T-cell (primary cell): ENCODE results near the gene PRR23E. TPM values are rescaled to one million over a fixed set of nuclear protein-coding genes. Genes with fewer than 3 reads are reported as not detected.

ENCODE experiments used
- ATAC-seq, 4 experiments: fragments of 200-7000 bp in 3 of 4; fragments of 150-1000 bp in 1 of 4; cut with Tn5 transposase; replicated peaks in 1 of 4; 1 replicate in 3 of 4; 2 replicates in 1 of 4; pipeline ENCODE4 v1.10.0; 2021; ENCODE audit warnings: moderate library complexity in 3 of 4, mild to moderate bottlenecking in 2 of 4, moderate number of reproducible peaks in 1 of 4
- CTCF ChIA-PET, 2 donors: fragments of 300-600 bp; sonication (Branson Sonifier 250); formaldehyde crosslinking; loops; one replicate each; lab custom pipeline; 2022; ENCODE audit warnings: antibody characterized with exemption in 2 of 2; lab: Charles Lee
- POLR2A ChIA-PET, 2 donors: fragments of 300-600 bp; sonication (Branson Sonifier 250); formaldehyde crosslinking; loops; one replicate each; lab custom pipeline; 2022; ENCODE audit warnings: antibody characterized with exemption in 2 of 2; lab: Charles Lee
- DNase-seq, 35 experiments: peaks; one replicate each; pipeline versions ENCODE4 v3.0.0 to v3.0.0-alpha.2; 2013 to 2023
- H3K27ac ChIP-seq: one replicate; pipeline ENCODE4 v1.5.1; 2013; ENCODE audit warnings: low read length
- H3K27me3 ChIP-seq, 2 experiments: replicated peaks in 1 of 2; 1 replicate in 1 of 2; 2 replicates in 1 of 2; pipeline versions ENCODE4 v1.6.1 to v1.7.0; 2013; ENCODE audit warnings: low read length in 1 of 2, mixed read lengths in 1 of 2; ENCODE audit not compliant: control insufficient read depth in 2 of 2, insufficient read depth in 2 of 2; ENCODE audit errors: extremely low read depth in 1 of 2
- H3K36me3 ChIP-seq, 2 donors: 1 replicate in 1 of 2; 2 replicates in 1 of 2; pipeline versions ENCODE4 v1.6.1 to v1.7.0; 2013; ENCODE audit warnings: low read length in 1 of 2; ENCODE audit not compliant: control insufficient read depth in 2 of 2, insufficient read depth in 1 of 2; ENCODE audit errors: extremely low read depth in 1 of 2
- H3K4me1 ChIP-seq, 2 experiments: 1 replicate in 1 of 2; 2 replicates in 1 of 2; pipeline versions ENCODE4 v1.6.1 to v1.7.0; 2013; ENCODE audit warnings: low read length in 2 of 2, mixed read lengths in 1 of 2; ENCODE audit not compliant: insufficient read depth in 2 of 2, control insufficient read depth in 1 of 2; ENCODE audit errors: extremely low read depth in 1 of 2
- H3K4me3 ChIP-seq, 2 donors: 1 replicate in 1 of 2; 2 replicates in 1 of 2; pipeline versions ENCODE4 v1.5.1 to v1.7.0; 2013; ENCODE audit warnings: mild to moderate bottlenecking in 2 of 2, low read length in 1 of 2, moderate library complexity in 1 of 2; ENCODE audit not compliant: control insufficient read depth in 1 of 2; ENCODE audit errors: extremely low read depth in 1 of 2
- H3K9me3 ChIP-seq: 2 replicates; pipeline ENCODE4 v1.7.0; 2013
- H3K27ac Mint-ChIP-seq, 2 donors: one replicate each; pipeline ENCODE4 v1.8.0; 2020 to 2021; ENCODE audit warnings: mild to moderate bottlenecking in 2 of 2, mixed read lengths in 2 of 2
- H3K27me3 Mint-ChIP-seq, 2 donors: one replicate each; pipeline ENCODE4 v1.8.0; 2021 to 2022; ENCODE audit warnings: mixed read lengths in 2 of 2
- H3K36me3 Mint-ChIP-seq: one replicate; pipeline ENCODE4 v1.8.0; 2021; ENCODE audit warnings: mixed read lengths
- H3K4me1 Mint-ChIP-seq, 3 donors: one replicate each; pipeline ENCODE4 v1.8.0; 2020 to 2022; ENCODE audit warnings: mixed read lengths in 3 of 3, mild to moderate bottlenecking in 1 of 3
- H3K4me3 Mint-ChIP-seq, 3 donors: one replicate each; pipeline ENCODE4 v1.8.0; 2020 to 2022; ENCODE audit warnings: mild to moderate bottlenecking in 3 of 3, mixed read lengths in 3 of 3, moderate library complexity in 3 of 3
- H3K9me3 Mint-ChIP-seq, 3 donors: one replicate each; pipeline ENCODE4 v1.8.0; 2020 to 2022; ENCODE audit warnings: mixed read lengths in 3 of 3
- WGBS: methylation state at CpG from one replicate; pipeline ENCODE4 v1.1.5; 2013; ENCODE audit warnings: missing lambda C conversion rate; ENCODE audit not compliant: insufficient coverage; 5-methylcytosine and 5-hydroxymethylcytosine counted together
- total RNA-seq, 35 experiments: library from RNA in 6 of 35; stranded (reverse) in 6 of 35; fragments of 120-200 nt in 1 of 35; gene quantifications; one replicate each; pipeline versions ENCODE4 v1.2.1 to v1.2.4 and lab custom pipeline; 2013 to 2026

The PRR23E gene
- total RNA-seq, 5 donors from 2014 or later (not counting 1 experiment from before 2014, with no cell fraction given) = not detected

DNA sequence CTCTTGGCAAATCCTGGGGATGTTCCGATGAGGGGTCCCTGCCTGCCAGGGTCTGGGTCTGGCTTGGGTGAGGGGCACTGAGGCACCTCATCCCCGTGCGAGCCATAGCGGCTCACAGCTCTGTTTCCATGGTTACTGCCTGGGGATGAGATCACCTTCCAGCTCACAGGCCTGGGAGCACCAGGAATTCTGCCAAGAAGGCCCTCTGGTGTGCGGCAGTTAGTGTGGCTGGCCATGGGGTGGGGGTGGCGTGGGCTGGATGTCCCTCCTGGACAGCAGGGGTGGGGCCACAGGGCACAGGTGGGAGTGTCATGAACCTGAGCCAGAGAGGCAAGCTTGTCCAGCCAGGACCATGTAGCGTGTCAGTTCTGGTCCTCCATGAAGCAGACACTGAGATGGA is 22.1 kb upstream of the PRR23E start:
- no peak overlapping the region for H3K4me3 ChIP-seq
- no peaks in the 10 kb centered on the region for H3K9me3 ChIP-seq
- ChIA-PET CTCF (no interaction called here), POLR2A (no interaction called here)
- Mint-ChIP-seq H3K4me1 (no peaks in the 10 kb centered on the region), H3K4me3 (no peak overlapping the region), H3K27me3 (peaks cover 31 to 42% of the 10 kb centered on the region in 2 donors), H3K9me3 (no peaks in the 10 kb centered on the region), H3K27ac (no peak overlapping the region), H3K36me3 (no peaks in the 10 kb centered on the region)
- 66% methylated on average over 7 of the region's 7 CpGs for WGBS
- peaks cover 0 to 55% of the 10 kb centered on the region in 2 experiments for H3K27me3 ChIP-seq
- H3K36me3 ChIP-seq = no peaks in the 10 kb centered on the region
- ATAC-seq (no peak), DNase-seq (peak in 1 of 35 experiments; percentile 5)
- H3K4me1 ChIP-seq = no peaks in the 10 kb centered on the region
- H3K27ac ChIP-seq = no peak overlapping the region

DNA sequence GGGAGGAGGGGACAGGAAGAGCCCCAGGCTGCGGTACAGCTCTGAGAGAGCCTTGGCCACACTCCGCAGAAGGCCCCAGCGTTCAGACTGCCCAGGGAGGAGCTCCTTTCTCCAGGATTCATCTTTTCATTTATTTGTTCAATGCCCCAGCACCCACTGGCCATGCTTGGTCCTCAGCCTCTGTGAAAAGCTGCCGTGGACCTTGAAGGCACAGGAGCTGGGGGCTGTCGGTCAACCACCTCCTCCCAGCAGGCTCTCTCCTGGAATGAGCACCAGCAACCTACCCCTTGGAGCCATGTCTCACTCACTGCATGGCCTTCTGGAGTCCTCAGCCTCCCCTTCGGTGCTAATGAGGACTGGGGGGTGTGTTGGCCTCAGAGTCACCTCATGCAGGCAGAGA is 21.6 kb upstream of the PRR23E start:
- peaks cover 28 to 42% of the 10 kb centered on the region in 2 donors for H3K27me3 Mint-ChIP-seq
- POLR2A ChIA-PET = no interaction called here

DNA sequence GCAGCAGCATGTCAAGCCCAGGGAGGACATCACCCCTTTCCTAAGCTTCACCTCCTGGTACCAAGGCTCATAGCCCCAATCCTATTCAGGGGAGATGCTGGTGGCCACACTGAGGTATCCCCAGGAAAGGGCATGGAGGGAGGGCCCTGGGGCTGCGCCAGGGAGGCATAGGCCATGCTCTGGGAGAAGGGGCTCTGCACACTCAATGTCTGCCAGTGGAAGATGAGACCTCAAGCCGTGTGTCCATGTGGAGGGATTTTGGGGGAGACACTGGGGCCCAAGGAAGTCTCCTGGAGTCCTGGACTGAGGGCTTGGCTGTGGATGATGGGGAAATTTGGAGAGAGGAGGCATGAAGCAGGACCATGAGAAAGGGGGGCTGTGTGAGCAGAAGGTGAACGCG is 21.2 kb upstream of the PRR23E start:
- Histone ChIP-seq H3K4me1 (no peaks in the 10 kb centered on the region), H3K4me3 (no peak overlapping the region), H3K36me3 (no peaks in the 10 kb centered on the region), H3K27ac (no peak overlapping the region), H3K9me3 (no peaks in the 10 kb centered on the region), H3K27me3 (peaks cover 0 to 52% of the 10 kb centered on the region in 2 experiments)
- Mint-ChIP-seq H3K27ac (no peak overlapping the region), H3K27me3 (peaks cover 28 to 42% of the 10 kb centered on the region in 2 donors), H3K4me3 (no peak overlapping the region), H3K36me3 (no peaks in the 10 kb centered on the region), H3K9me3 (no peaks in the 10 kb centered on the region), H3K4me1 (no peaks in the 10 kb centered on the region)
- POLR2A ChIA-PET = no interaction called here
- 55% methylated on average over 2 of the region's 4 CpGs for WGBS
- ATAC-seq (no peak), DNase-seq (peak in 1 of 35 experiments; percentile 3)
- CTCF ChIA-PET = no interaction called here

More for the DNA sequence above, 21.6 kb upstream of the PRR23E start:
- Histone ChIP-seq H3K4me1 (no peaks in the 10 kb centered on the region), H3K27ac (no peak overlapping the region), H3K9me3 (no peaks in the 10 kb centered on the region), H3K4me3 (no peak overlapping the region), H3K36me3 (no peaks in the 10 kb centered on the region), H3K27me3 (peaks cover 0 to 55% of the 10 kb centered on the region in 2 experiments)
- ATAC-seq (no peak), DNase-seq (no peak)
- CTCF ChIA-PET = no interaction called here
- Mint-ChIP-seq H3K9me3 (no peaks in the 10 kb centered on the region), H3K4me3 (no peak overlapping the region), H3K36me3 (no peaks in the 10 kb centered on the region), H3K4me1 (no peaks in the 10 kb centered on the region), H3K27ac (no peak overlapping the region)
- 43% methylated on average over 3 of the region's 6 CpGs for WGBS

DNA sequence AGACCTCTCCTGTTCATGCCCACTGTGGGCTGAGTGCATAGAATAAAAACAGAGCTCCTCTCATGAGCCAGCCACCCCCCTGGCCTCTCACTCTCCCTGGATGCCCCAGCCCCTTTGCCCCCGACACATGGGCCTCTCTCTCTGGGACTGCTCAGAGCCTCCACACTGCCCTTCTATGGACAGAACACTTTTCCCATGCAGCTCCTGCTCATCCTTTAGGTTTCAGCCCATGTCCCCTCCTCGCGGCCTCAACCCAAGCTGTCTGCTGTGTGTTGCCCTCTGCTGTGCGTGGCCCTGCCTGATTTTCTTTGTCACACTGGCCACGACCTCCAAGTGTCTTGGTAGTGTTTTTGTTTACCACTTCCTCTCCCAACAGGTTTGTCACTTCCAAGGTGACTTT is 20.7 kb upstream of the PRR23E start:
- Mint-ChIP-seq H3K27ac (no peak overlapping the region), H3K36me3 (no peaks in the 10 kb centered on the region), H3K9me3 (no peaks in the 10 kb centered on the region), H3K4me1 (no peaks in the 10 kb centered on the region), H3K27me3 (peaks cover 28 to 42% of the 10 kb centered on the region in 2 donors), H3K4me3 (no peak overlapping the region)
- ATAC-seq (no peak), DNase-seq (no peak)
- ChIA-PET CTCF (no interaction called here), POLR2A (no interaction called here)
- Histone ChIP-seq H3K27ac (no peak overlapping the region), H3K9me3 (no peaks in the 10 kb centered on the region), H3K27me3 (peaks cover 0 to 50% of the 10 kb centered on the region in 2 experiments), H3K36me3 (no peaks in the 10 kb centered on the region), H3K4me1 (no peaks in the 10 kb centered on the region), H3K4me3 (no peak overlapping the region)
- WGBS = 92% methylated on average over 3 of the region's 5 CpGs

DNA sequence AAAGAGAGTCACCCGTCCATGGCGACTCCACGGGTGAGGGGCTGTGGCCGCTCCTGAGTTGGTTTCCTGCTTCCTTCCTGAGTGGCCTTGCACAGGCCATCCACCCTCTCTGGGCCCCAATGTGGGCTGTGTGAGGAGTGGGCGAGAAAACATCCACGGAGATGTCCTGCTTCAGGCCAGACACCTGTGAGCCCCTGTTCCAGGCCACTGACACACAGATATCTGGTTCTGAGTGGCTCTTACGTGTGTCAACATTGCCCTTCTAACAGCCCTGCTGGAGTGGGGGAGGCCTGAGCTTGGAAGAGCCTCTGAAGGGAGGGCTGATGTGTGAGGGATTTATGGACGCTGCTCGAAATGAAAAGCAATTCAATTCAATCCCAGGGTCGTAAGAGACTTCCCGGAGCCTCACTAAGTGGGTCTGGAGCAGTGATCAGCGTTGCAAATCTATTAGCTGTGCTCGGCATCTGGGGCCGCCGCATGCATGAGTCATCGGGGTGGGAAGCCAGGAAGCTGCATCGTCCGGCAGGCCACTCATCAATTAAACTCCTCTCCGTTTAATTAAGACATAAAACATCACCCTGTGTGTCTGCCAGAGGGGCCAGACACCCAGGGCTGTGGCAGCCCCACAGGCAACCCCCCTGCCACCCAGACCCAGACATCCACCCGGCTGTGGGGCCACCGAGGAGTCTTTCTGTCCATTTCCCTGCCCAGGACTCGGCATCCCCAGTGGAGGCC is 20.0 kb upstream of the PRR23E start:
- Histone ChIP-seq H3K36me3 (no peaks in the 10 kb centered on the region), H3K27me3 (peaks cover 0 to 43% of the 10 kb centered on the region in 2 experiments), H3K27ac (no peak overlapping the region), H3K4me1 (no peaks in the 10 kb centered on the region), H3K9me3 (no peaks in the 10 kb centered on the region), H3K4me3 (no peak overlapping the region)
- ChIA-PET POLR2A (no interaction called here), CTCF (no interaction called here)
- Mint-ChIP-seq H3K9me3 (peaks cover 0 to 2% (median 2%) of the 10 kb centered on the region in 3 donors), H3K4me3 (no peak overlapping the region), H3K27me3 (peaks cover 28 to 44% of the 10 kb centered on the region in 2 donors), H3K4me1 (no peaks in the 10 kb centered on the region), H3K36me3 (no peaks in the 10 kb centered on the region), H3K27ac (no peak overlapping the region)
- WGBS = 19% methylated on average over 20 of the region's 22 CpGs
- ATAC-seq (no peak), DNase-seq (peak in 1 of 35 experiments; percentile 5)

DNA sequence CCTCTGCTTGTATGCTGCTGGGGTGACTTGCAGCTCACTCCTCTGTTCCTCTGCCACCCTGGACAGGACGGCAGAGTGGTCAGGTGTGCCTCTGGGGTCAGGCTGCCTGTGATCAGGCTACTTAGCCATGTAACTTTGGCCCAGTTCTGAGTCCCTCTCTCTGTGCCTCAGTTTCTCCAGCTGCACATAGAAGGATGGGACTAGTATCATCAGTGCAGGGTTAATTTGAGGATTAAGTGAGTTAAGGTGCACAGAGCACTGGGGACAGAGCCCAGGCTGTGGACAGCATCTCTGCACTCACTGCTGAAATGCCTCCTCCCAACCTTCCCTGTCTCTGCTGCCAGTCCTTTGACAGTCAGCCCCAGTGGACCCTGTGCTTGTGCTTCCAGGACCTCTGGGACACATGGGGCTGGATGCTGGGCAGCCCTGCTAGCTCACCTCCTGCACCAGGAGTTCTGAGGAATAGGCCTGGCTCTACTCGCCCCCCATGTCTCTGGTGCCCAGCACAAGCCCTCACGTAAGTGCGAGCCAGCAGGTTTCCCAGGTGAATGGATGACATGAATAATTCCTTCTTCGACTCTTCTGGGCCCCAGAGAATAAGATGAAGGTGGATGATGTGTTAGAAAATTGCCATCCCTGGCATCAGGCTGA is 19.3 kb upstream of the PRR23E start:
- ATAC-seq = no peak
- DNase-seq = no peak
- Histone ChIP-seq H3K4me1 (no peaks in the 10 kb centered on the region), H3K4me3 (no peak overlapping the region), H3K27me3 (peaks cover 0 to 41% of the 10 kb centered on the region in 2 experiments), H3K36me3 (no peaks in the 10 kb centered on the region), H3K9me3 (peaks cover 2% of the 10 kb centered on the region), H3K27ac (no peak overlapping the region)
- Mint-ChIP-seq H3K27me3 (peaks cover 28 to 40% of the 10 kb centered on the region in 2 donors), H3K36me3 (no peaks in the 10 kb centered on the region), H3K27ac (no peak overlapping the region), H3K4me3 (no peak overlapping the region), H3K9me3 (peaks cover 0 to 8% (median 2%) of the 10 kb centered on the region in 3 donors), H3K4me1 (no peaks in the 10 kb centered on the region)
- POLR2A ChIA-PET = no interaction called here
- CTCF ChIA-PET = no interaction called here
- 52% methylated on average over 3 of the region's 5 CpGs for WGBS
